ENCODE data around the gene KRT31.

KRT31 gene

GRCh38 chr17:41421116-41421515, 23.7 kb upstream of the KRT31 start:
- no peak for TF ChIP-seq CTCF (IDR thresholded peaks at IDR 0.05; ENCODE audit: low read depth, low read length, missing control alignments)
- in situ Hi-C loops (cut with HindIII; ENCODE audit: low pct_ligation_motif_present, low sequenced_read_pairs) = no loop called here
- no peak for DNase-seq
- Histone ChIP-seq H3K27me3 (replicated peaks) (no peaks in the 10 kb centered on the region), H3K36me3 (replicated peaks) (no peaks in the 10 kb centered on the region), H3K4me3 (ENCODE audit: low read depth, low read length) (no peak overlapping the region), H3K27ac (no peak overlapping the region)

- no peak overlapping the region for H3K27ac ChIP-seq
- no peak for DNase-seq
- H3K36me3 ChIP-seq (replicated peaks) = no peaks in the 10 kb centered on the region
- no peak for TF ChIP-seq CTCF (IDR thresholded peaks at IDR 0.05; ENCODE audit: low read depth, low read length, missing control alignments)
- in situ Hi-C loops (cut with HindIII; ENCODE audit: low pct_ligation_motif_present, low sequenced_read_pairs) = no loop called here
- H3K4me3 ChIP-seq (ENCODE audit: low read depth, low read length) = no peak overlapping the region
- no peaks in the 10 kb centered on the region for H3K27me3 ChIP-seq (replicated peaks)
Measured at GRCh38 chr17:41420134-41420533, 22.7 kb upstream of the KRT31 start.

GRCh38 chr17:41419716-41420115, 22.3 kb upstream of the KRT31 start:
- Histone ChIP-seq H3K36me3 (replicated peaks) (no peaks in the 10 kb centered on the region), H3K27me3 (replicated peaks) (no peaks in the 10 kb centered on the region), H3K27ac (no peak overlapping the region), H3K4me3 (ENCODE audit: low read depth, low read length) (no peak overlapping the region)
- no peak for TF ChIP-seq CTCF (IDR thresholded peaks at IDR 0.05; ENCODE audit: low read depth, low read length, missing control alignments)
- in situ Hi-C loops (cut with HindIII; ENCODE audit: low pct_ligation_motif_present, low sequenced_read_pairs) = no loop called here
- DNase-seq = no peak

- DNase-seq = no peak
- no peak overlapping the region for H3K4me3 ChIP-seq (ENCODE audit: low read depth, low read length)
- in situ Hi-C loops (cut with HindIII; ENCODE audit: low pct_ligation_motif_present, low sequenced_read_pairs) = no loop called here
- no peaks in the 10 kb centered on the region for H3K27me3 ChIP-seq (replicated peaks)
- no peak overlapping the region for H3K27ac ChIP-seq
- no peak for TF ChIP-seq CTCF (IDR thresholded peaks at IDR 0.05; ENCODE audit: low read depth, low read length, missing control alignments)
- no peaks in the 10 kb centered on the region for H3K36me3 ChIP-seq (replicated peaks)
Measured at GRCh38 chr17:41418116-41418860, 20.9 kb upstream of the KRT31 start.

- H3K27ac ChIP-seq = no peak overlapping the region
- no peaks in the 10 kb centered on the region for H3K27me3 ChIP-seq (replicated peaks)
- in situ Hi-C loops (cut with HindIII; ENCODE audit: low pct_ligation_motif_present, low sequenced_read_pairs) = no loop called here
- H3K4me3 ChIP-seq (ENCODE audit: low read depth, low read length) = no peak overlapping the region
- no peak for DNase-seq
- peak; percentile 59 for TF ChIP-seq CTCF (IDR thresholded peaks at IDR 0.05; ENCODE audit: low read depth, low read length, missing control alignments)
- H3K36me3 ChIP-seq (replicated peaks) = no peaks in the 10 kb centered on the region
Measured at GRCh38 chr17:41417576-41418015, 20.2 kb upstream of the KRT31 start.

- Histone ChIP-seq H3K27ac (no peak overlapping the region), H3K4me3 (ENCODE audit: low read depth, low read length) (no peak overlapping the region)
Measured at GRCh38 chr17:41417127-41417526, 19.7 kb upstream of the KRT31 start.

More at GRCh38 chr17:41417127-41417526, 19.7 kb upstream of the KRT31 start:
- Histone ChIP-seq H3K27me3 (replicated peaks) (no peaks in the 10 kb centered on the region), H3K36me3 (replicated peaks) (no peaks in the 10 kb centered on the region)
- in situ Hi-C loops (cut with HindIII; ENCODE audit: low pct_ligation_motif_present, low sequenced_read_pairs) = no loop called here
- no peak for TF ChIP-seq CTCF (IDR thresholded peaks at IDR 0.05; ENCODE audit: low read depth, low read length, missing control alignments)
- DNase-seq = no peak

Data from brain microvascular endothelial cell (primary cell).